ENCODE results near the gene LEUTX. TPM values are rescaled to one million over a fixed set of nuclear protein-coding genes. Genes with fewer than 3 reads are reported as not detected.

LEUTX gene
- total and polyA plus RNA-seq, 2 donors (not counting 1 experiment from before 2014, with no cell fraction given): not detected

GRCh38 chr19:39830847-39831246 is 52.2 kb downstream of the LEUTX start:
- Histone ChIP-seq H3K36me3 (replicated peaks in 1 of 2; ENCODE audit: control extremely low read depth in 1 of 2, control insufficient read depth in 1 of 2, extremely low read depth in 1 of 2, insufficient read depth in 2 of 2, low read length in 1 of 2) (peaks cover 0 to 66% of the 10 kb centered on the region in 2 experiments), H3K79me2 (ENCODE audit: control insufficient read depth, insufficient read depth, low read length) (peaks cover 36% of the 10 kb centered on the region), H3K9ac (ENCODE audit: low read length) (no peak overlapping the region), H3K27ac (ENCODE audit: low read length in 2 of 2) (no peak overlapping the region), H4K20me1 (ENCODE audit: control insufficient read depth, insufficient read depth, low read length, poor library complexity, severe bottlenecking) (peaks cover 32% of the 10 kb centered on the region), H3K9me3 (ENCODE audit: control extremely low read depth in 1 of 3, control insufficient read depth in 2 of 3, insufficient read depth in 1 of 3, low read length in 2 of 3) (no peaks in the 10 kb centered on the region), H3K27me3 (replicated peaks in 1 of 4; ENCODE audit: control extremely low read depth in 1 of 4, control insufficient read depth in 3 of 4, insufficient read depth in 4 of 4, low read length in 3 of 4) (no peaks in the 10 kb centered on the region), H3K4me1 (ENCODE audit: control insufficient read depth in 2 of 2, insufficient read depth in 2 of 2, low read length in 2 of 2) (peaks cover 16 to 37% of the 10 kb centered on the region in 2 donors), H3K4me3 (ENCODE audit: control extremely low read depth in 1 of 5, extremely low read depth in 1 of 5, insufficient read depth in 1 of 5, low read depth in 2 of 5, low read length in 4 of 5) (no peak overlapping the region), H3K4me2 (replicated peaks; ENCODE audit: low read depth, low read length, poor library complexity, severe bottlenecking) (no peak overlapping the region), H2AFZ (ENCODE audit: insufficient read depth, low read depth, low read length, poor library complexity, severe bottlenecking) (no peak overlapping the region)
- POLR2A ChIA-PET: no interaction called here
- CTCF ChIA-PET: interaction anchor here (3.8 kb wide), 1 partner anchor 13 kb away, joined by 23 read pairs; no protein-coding TSS in a partner anchor
- TF ChIP-seq EZH2 (IDR thresholded peaks at IDR 0.05; ENCODE audit: borderline replicate concordance, insufficient read depth, low read depth, low read length, poor library complexity, severe bottlenecking): no peak
- TF ChIP-seq, protein P1, sequence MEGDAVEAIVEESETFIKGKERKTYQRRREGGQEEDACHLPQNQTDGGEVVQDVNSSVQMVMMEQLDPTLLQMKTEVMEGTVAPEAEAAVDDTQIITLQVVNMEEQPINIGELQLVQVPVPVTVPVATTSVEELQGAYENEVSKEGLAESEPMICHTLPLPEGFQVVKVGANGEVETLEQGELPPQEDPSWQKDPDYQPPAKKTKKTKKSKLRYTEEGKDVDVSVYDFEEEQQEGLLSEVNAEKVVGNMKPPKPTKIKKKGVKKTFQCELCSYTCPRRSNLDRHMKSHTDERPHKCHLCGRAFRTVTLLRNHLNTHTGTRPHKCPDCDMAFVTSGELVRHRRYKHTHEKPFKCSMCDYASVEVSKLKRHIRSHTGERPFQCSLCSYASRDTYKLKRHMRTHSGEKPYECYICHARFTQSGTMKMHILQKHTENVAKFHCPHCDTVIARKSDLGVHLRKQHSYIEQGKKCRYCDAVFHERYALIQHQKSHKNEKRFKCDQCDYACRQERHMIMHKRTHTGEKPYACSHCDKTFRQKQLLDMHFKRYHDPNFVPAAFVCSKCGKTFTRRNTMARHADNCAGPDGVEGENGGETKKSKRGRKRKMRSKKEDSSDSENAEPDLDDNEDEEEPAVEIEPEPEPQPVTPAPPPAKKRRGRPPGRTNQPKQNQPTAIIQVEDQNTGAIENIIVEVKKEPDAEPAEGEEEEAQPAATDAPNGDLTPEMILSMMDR (IDR thresholded peaks at IDR 0.05): no peak
- peak overlapping the region; percentile 47 for H3K27ac Mint-ChIP-seq
- no peak overlapping the region for H3K4me3 Mint-ChIP-seq
- intact Hi-C loops (cut with micrococcal nuclease): loop anchor here (5.0 to 10.0 kb wide), 2 partner anchors 386 to 746 kb away; partner anchors contain the start of genes SHKBP1 and SUPT5H
- DNase-seq (no peak), ATAC-seq (ENCODE audit: low read depth) (no peak)
- peaks cover 37% of the 10 kb centered on the region for H3K4me1 Mint-ChIP-seq
- no peaks in the 10 kb centered on the region for H3K9me3 Mint-ChIP-seq (ENCODE audit: insufficient read depth)
- H3K27me3 Mint-ChIP-seq: no peaks in the 10 kb centered on the region

DNA sequence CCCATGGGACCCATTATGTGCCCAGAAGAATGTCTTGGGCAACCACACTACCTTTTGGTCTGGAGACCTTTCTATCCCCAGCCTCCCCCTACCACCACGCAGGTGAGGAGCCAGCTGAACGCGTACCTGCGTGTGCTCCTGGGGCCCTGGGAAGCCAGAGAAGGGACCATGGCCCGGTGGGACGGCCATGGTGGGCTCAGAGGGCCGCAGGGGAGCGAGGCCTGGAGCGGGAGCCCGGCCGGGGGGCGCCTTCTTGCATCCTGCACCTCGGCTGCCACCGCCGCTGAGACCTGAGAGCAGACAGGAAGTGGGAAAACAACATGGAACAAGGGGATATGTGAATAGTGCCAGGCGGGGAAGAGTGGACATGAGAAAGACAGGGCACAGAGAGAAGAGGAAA is 53.0 kb downstream of the LEUTX start:
- CTCF ChIA-PET: no interaction called here
- H3K79me2 ChIP-seq (ENCODE audit: control insufficient read depth, insufficient read depth, low read length): peaks cover 36% of the 10 kb centered on the region
- H2AFZ ChIP-seq (ENCODE audit: insufficient read depth, low read depth, low read length, poor library complexity, severe bottlenecking): no peak overlapping the region
- H3K9ac ChIP-seq (ENCODE audit: low read length): no peak overlapping the region
- H4K20me1 ChIP-seq (ENCODE audit: control insufficient read depth, insufficient read depth, low read length, poor library complexity, severe bottlenecking): peaks cover 32% of the 10 kb centered on the region
- Mint-ChIP-seq H3K27ac (peak overlapping the region; percentile 89), H3K4me3 (peak overlapping the region; percentile 87), H3K4me1 (peaks cover 37% of the 10 kb centered on the region), H3K27me3 (no peaks in the 10 kb centered on the region), H3K9me3 (ENCODE audit: insufficient read depth) (no peaks in the 10 kb centered on the region)
- TF ChIP-seq, protein P1 (IDR thresholded peaks at IDR 0.05): no peak
- TF ChIP-seq EZH2 (IDR thresholded peaks at IDR 0.05; ENCODE audit: borderline replicate concordance, insufficient read depth, low read depth, low read length, poor library complexity, severe bottlenecking): no peak
- DNase-seq (no peak), ATAC-seq (ENCODE audit: low read depth) (no peak)
- WGBS (ENCODE audit: insufficient coverage): 98% methylated on average over 16 of the region's 16 CpGs
- H3K27me3 ChIP-seq (replicated peaks in 1 of 4; ENCODE audit: control extremely low read depth in 1 of 4, control insufficient read depth in 3 of 4, insufficient read depth in 4 of 4, low read length in 3 of 4): no peaks in the 10 kb centered on the region
- no peaks in the 10 kb centered on the region for H3K9me3 ChIP-seq (ENCODE audit: control extremely low read depth in 1 of 3, control insufficient read depth in 2 of 3, insufficient read depth in 1 of 3, low read length in 2 of 3)
- peaks cover 0 to 71% of the 10 kb centered on the region in 2 experiments for H3K36me3 ChIP-seq (replicated peaks in 1 of 2; ENCODE audit: control extremely low read depth in 1 of 2, control insufficient read depth in 1 of 2, extremely low read depth in 1 of 2, insufficient read depth in 2 of 2, low read length in 1 of 2)
- H3K27ac ChIP-seq (ENCODE audit: low read length in 2 of 2): no peak overlapping the region
- no peak overlapping the region for H3K4me2 ChIP-seq (replicated peaks; ENCODE audit: low read depth, low read length, poor library complexity, severe bottlenecking)
- peaks cover 16 to 37% of the 10 kb centered on the region in 2 donors for H3K4me1 ChIP-seq (ENCODE audit: control insufficient read depth in 2 of 2, insufficient read depth in 2 of 2, low read length in 2 of 2)
- intact Hi-C loops (cut with micrococcal nuclease): loop anchor here (2.0 to 10.0 kb wide), 3 partner anchors 139 to 746 kb away; partner anchors contain the start of genes PSMC4, SHKBP1 and SUPT5H
- no peak overlapping the region for H3K4me3 ChIP-seq (ENCODE audit: control extremely low read depth in 1 of 5, extremely low read depth in 1 of 5, insufficient read depth in 1 of 5, low read depth in 2 of 5, low read length in 4 of 5)
- POLR2A ChIA-PET: no interaction called here

Data from B cell (primary cell).